Kidney epithelial cell (primary cell): ENCODE data around the gene NTN5. TPM values are rescaled to one million over a fixed set of nuclear protein-coding genes. Genes with fewer than 3 reads are reported as not detected.
"Not testable (repeated sequence)": the region's sequence is repeated elsewhere in the genome, so short reads cannot be mapped to it uniquely, and the experiment has no call there.

ENCODE experiments used
- DNase-seq: peaks from one replicate; pipeline ENCODE4 v3.0.0-alpha.2; 2010; ENCODE audit warnings: low read depth
- H3K27me3 ChIP-seq: 2 replicates; pipeline ENCODE4 v1.6.0; 2011; ENCODE audit warnings: low read length; ENCODE audit not compliant: control insufficient read depth, insufficient read depth
- H3K36me3 ChIP-seq: 2 replicates; pipeline ENCODE4 v1.5.1; 2011; ENCODE audit warnings: low read length; ENCODE audit not compliant: control insufficient read depth, insufficient read depth
- H3K4me3 ChIP-seq: 2 replicates; pipeline ENCODE4 v1.5.1; 2011; ENCODE audit warnings: low read depth, mild to moderate bottlenecking, control low read depth, low read length
- total RNA-seq: library from RNA; depleted of rRNA; stranded (reverse); fragments of >200 nt; gene quantifications from 2 replicates; pipeline ENCODE4 v1.2.3, GENCODE V29; 2015
- TF ChIP-seq, protein P1 (sequence below): IDR thresholded peaks from 2 replicates; pipeline ENCODE4 v1.5.1; 2011; ENCODE audit warnings: mild to moderate bottlenecking, moderate library complexity, low read length, control low read depth, inconsistent platforms; ENCODE audit not compliant: insufficient read depth, poor library complexity, severe bottlenecking

Gene NTN5
- total RNA-seq, 1 donor from 2014 or later: not detected

DNA sequence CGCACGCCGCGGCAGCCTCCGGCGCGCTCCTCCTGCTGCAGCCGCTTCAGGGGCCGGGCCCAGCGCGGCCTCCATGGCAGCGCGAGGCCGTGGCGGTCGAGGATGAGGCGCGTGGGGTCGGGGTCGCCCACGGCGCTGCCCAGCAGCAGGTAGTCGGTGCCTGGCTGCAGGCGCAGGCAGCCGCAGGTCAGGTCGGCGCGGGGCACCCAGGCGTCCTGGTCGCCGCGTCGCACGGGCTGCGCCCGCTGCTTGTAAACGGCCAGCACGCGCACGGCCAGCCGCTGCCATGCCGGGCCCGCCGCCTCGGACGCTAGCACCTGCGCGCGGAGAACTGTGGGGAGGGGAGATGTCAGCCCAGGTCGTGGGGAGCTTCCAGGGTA lies 11.1 kb downstream of the NTN5 start:
- TF ChIP-seq, protein P1, sequence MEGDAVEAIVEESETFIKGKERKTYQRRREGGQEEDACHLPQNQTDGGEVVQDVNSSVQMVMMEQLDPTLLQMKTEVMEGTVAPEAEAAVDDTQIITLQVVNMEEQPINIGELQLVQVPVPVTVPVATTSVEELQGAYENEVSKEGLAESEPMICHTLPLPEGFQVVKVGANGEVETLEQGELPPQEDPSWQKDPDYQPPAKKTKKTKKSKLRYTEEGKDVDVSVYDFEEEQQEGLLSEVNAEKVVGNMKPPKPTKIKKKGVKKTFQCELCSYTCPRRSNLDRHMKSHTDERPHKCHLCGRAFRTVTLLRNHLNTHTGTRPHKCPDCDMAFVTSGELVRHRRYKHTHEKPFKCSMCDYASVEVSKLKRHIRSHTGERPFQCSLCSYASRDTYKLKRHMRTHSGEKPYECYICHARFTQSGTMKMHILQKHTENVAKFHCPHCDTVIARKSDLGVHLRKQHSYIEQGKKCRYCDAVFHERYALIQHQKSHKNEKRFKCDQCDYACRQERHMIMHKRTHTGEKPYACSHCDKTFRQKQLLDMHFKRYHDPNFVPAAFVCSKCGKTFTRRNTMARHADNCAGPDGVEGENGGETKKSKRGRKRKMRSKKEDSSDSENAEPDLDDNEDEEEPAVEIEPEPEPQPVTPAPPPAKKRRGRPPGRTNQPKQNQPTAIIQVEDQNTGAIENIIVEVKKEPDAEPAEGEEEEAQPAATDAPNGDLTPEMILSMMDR: no peak
- Histone ChIP-seq H3K27me3 (no peaks in the 10 kb centered on the region), H3K36me3 (no peaks in the 10 kb centered on the region), H3K4me3 (no peak overlapping the region)
- DNase-seq: no peak

DNA sequence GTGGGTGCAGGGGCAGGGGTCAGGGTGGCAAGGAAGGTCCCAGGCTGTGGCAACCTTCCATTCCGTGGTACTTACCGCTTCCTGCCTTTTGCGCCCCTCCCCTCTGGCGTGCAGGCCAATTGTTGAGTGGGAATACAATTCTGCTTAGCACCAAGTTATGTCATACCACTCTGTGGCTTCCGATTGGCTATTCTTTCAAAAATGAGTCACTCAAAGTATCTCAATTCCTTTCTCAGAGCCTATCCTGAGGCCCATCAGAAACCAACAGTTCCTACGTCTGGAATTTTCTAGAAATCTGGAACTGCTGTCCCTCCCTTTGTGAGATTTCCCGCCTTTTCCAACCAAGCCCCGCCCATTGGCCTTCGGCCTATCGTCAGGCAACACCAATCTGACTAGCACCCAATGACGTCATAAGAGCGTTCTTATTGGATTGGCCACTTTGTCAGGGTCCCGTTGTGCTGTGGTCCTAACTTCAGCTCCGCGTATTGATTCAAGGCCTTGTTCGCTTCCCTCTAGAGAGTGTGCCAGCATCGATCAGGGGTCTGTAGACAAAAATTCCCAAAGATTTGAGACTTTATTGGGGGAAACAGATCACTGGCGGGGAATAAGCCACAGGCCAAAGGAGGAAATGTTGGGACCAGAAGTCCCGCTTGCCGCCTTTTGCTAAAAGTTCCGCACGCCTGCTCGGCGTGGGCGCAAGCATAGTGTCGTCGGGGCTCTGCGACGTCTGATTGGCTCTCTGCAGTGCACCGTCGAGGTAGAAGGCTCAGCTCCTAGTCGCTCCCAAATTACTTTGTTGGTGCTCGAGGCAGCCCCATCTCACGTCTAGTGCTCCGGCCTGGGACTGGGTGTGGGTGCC lies 11.7 kb downstream of the NTN5 start:
- H3K27me3 ChIP-seq: no peaks in the 10 kb centered on the region
- no peaks in the 10 kb centered on the region for H3K36me3 ChIP-seq
- no peak for DNase-seq
- TF ChIP-seq, protein P1: no peak
- no peak overlapping the region for H3K4me3 ChIP-seq

DNA sequence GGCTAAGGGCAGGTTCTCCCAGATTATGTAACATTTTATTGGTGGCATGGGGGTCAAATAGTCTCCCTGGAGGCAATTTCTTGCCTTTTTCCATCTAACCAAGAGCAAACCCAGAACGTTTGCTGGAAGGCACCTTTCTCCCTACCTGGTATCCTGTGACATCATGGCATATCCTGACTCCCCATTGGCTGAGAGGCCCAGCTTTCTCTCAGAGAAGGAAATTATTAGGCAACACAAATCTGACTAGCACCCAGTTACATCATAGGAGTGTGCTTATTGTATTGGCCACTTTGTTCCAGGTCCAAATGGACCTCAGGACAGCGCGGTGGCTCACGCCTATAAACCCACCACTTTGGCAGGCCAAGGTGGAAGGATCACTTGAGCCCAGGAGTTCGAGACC lies 13.0 kb downstream of the NTN5 start:
- Histone ChIP-seq H3K36me3 (no peaks in the 10 kb centered on the region), H3K4me3 (no peak overlapping the region), H3K27me3 (no peaks in the 10 kb centered on the region)
- TF ChIP-seq, protein P1: no peak
- no peak for DNase-seq

DNA sequence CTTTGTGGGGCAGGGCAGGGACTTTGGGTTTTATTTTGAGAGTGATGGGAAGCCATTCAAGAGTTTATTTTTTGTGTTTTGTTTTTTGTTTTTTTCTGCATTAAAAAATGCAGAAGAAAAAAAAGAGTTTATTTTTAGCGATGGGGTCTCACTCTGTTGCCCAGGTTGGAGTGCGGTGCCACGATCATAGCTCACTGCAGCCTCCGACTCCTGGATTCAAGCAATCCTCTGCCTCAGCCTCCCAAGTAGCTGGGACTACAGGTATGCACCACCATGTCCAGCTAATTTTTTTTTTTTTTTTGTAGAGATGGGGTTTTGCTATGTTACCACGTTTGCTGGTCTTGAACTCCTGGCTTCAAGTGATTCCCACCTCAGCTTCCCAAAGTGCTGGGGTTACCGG lies 14.3 kb downstream of the NTN5 start:
- DNase-seq: no peak
- Histone ChIP-seq H3K4me3 (no peak overlapping the region), H3K27me3 (no peaks in the 10 kb centered on the region), H3K36me3 (no peaks in the 10 kb centered on the region)
- TF ChIP-seq, protein P1: no peak

DNA sequence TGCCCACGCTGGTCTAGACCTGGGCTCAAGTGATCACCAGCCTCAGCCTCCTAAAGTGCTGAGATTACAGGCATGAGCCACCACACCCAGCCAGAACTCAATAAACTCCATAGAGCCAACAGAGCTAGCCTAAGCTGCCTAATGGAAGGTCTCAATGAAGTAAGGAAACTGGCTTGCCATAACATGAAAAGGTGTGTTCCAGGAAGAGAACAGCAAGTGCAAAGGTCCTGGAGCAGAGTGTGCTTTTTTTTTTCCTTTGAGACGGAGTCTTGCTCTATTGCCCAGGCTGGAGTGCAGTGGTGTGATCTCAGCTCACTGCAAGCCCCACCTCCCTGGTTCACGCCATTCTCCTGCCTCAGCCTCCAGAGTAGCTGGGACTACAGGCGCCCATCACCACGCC lies 15.0 kb downstream of the NTN5 start:
- not testable (repeated sequence) for H3K36me3 ChIP-seq, H3K27me3 ChIP-seq, DNase-seq, H3K4me3 ChIP-seq

DNA sequence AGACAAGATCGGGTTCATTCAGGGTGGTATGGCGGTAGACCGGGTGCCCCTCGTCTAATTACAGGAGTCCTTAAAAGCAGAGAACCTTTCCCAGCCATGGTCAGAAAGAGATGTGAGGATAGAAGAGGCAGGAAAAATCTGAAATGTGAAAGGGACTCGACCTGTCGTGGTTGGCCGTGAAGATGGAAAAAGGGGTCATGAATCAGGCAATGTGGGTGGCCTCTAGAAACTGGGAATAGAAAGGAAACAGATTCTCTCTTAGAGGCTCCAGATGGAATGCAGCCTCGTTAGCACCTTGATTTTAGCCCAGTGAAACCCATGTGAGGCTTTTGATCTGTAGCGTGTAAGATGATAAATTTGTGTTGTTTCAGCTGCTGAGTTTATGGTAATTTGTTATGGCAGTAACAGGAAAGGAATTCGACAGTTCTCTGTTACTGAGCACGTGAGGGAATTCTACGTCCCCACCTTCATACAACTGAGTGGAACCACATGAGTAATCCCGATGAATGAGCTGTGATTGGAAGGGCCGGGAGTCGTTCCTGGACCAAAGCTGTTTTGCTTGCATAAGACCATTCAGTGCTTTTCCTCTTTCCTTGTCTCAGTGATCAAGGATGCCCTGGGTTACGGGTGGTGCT lies 15.9 kb downstream of the NTN5 start:
- Histone ChIP-seq H3K4me3 (no peak overlapping the region), H3K36me3 (no peaks in the 10 kb centered on the region), H3K27me3 (no peaks in the 10 kb centered on the region)
- DNase-seq: peak; percentile 89
- TF ChIP-seq, protein P1: no peak
